ENCODE results near the gene ABCA10.

Gene ABCA10

DNA sequence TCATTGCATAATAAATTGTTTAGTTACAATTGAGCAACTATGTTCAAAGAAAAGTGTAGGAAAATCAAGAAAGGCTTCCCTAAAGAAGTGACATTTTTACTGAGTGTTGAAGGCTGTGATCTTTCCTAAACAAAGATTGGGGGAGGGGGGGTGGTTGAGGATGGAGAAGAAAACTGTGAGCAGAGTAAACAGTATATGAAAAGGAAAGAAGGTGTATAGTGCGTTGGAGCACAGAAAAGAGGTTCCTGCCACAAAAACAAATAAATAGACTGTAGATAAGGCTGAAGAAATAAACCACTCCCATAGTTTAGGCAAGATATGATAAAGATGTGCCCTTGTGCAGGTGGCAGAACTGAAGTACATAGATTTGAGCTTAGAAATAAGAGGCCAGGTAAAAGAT is 8.5 kb downstream of the ABCA10 start:
- no CpG with 5 or more reads among the region's 1 CpG for WGBS (ENCODE audit: extremely low coverage, insufficient coverage, insufficient read length)
- DNase-seq = no peak

DNA sequence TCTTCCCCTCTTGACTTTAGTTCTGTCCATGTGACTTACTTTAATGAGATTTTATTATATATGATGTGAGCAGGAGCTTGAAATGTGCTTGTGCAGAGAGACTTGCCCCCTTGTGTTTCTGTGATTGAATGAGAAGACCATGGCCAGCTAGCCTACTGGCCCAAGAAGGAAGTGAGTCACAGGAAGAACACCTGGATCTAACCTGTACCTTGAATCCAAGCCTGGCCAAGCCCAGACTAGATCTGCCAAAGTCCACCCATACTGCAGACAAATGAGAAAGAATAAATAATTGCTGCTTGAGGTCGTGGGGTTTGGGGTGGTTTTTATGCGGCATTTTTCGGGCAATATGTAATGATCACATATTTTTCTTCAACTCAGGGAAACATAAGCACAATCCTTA is 9.6 kb downstream of the ABCA10 start:
- Histone ChIP-seq H4K8ac (ENCODE audit: low read depth, low read length) (no peak overlapping the region), H4K91ac (ENCODE audit: low read depth, low read length) (no peak overlapping the region), H3K27ac (ENCODE audit: low read depth, low read length) (no peak overlapping the region), H2BK12ac (ENCODE audit: low read length) (no peak overlapping the region), H3K9me3 (ENCODE audit: insufficient read depth, low read depth, low read length) (no peaks in the 10 kb centered on the region), H3K4me3 (ENCODE audit: low read depth, low read length) (no peak overlapping the region), H2BK120ac (ENCODE audit: insufficient read depth, low read length, poor library complexity) (no peak overlapping the region), H3K4me2 (ENCODE audit: low read length) (no peak overlapping the region), H4K12ac (ENCODE audit: low read depth, low read length) (no peak overlapping the region), H2BK5ac (ENCODE audit: low read depth, low read length, poor library complexity) (no peak overlapping the region), H3K14ac (ENCODE audit: low read length) (no peak overlapping the region), H2AK5ac (ENCODE audit: low read length) (no peak overlapping the region), H3K4me1 (ENCODE audit: control insufficient read depth in 1 of 2, insufficient read depth in 2 of 2, low read length in 2 of 2) (no peaks in the 10 kb centered on the region), H3K18ac (ENCODE audit: low read length) (no peak overlapping the region), H2AFZ (ENCODE audit: insufficient read depth, low read length, poor library complexity) (no peak overlapping the region), H3K79me2 (ENCODE audit: control insufficient read depth, insufficient read depth, low read length, poor library complexity) (no peaks in the 10 kb centered on the region), H3K23ac (ENCODE audit: low read length) (no peak overlapping the region), H3K4ac (ENCODE audit: low read depth, low read length) (no peak overlapping the region), H3K9ac (ENCODE audit: low read length) (no peak overlapping the region), H3K27me3 (ENCODE audit: insufficient read depth, low read length) (no peaks in the 10 kb centered on the region), H3K79me1 (ENCODE audit: low read length) (no peaks in the 10 kb centered on the region), H3K36me3 (ENCODE audit: control insufficient read depth in 1 of 2, insufficient read depth in 2 of 2, low read length in 2 of 2) (no peaks in the 10 kb centered on the region)
- WGBS (ENCODE audit: extremely low coverage, insufficient coverage, insufficient read length) = no CpG with 5 or more reads among the region's 3 CpGs
- DNase-seq = no peak

More for the DNA sequence above, 8.5 kb downstream of the ABCA10 start:
- Histone ChIP-seq H3K9me3 (ENCODE audit: insufficient read depth, low read depth, low read length) (no peaks in the 10 kb centered on the region), H2BK5ac (ENCODE audit: low read depth, low read length, poor library complexity) (no peak overlapping the region), H3K9ac (ENCODE audit: low read length) (no peak overlapping the region), H3K4me1 (ENCODE audit: control insufficient read depth in 1 of 2, insufficient read depth in 2 of 2, low read length in 2 of 2) (no peaks in the 10 kb centered on the region), H3K23ac (ENCODE audit: low read length) (no peak overlapping the region), H3K4ac (ENCODE audit: low read depth, low read length) (no peak overlapping the region), H2BK120ac (ENCODE audit: insufficient read depth, low read length, poor library complexity) (no peak overlapping the region), H2AK5ac (ENCODE audit: low read length) (no peak overlapping the region), H4K91ac (ENCODE audit: low read depth, low read length) (no peak overlapping the region), H3K4me3 (ENCODE audit: low read depth, low read length) (no peak overlapping the region), H2AFZ (ENCODE audit: insufficient read depth, low read length, poor library complexity) (no peak overlapping the region), H4K12ac (ENCODE audit: low read depth, low read length) (no peak overlapping the region), H3K79me1 (ENCODE audit: low read length) (no peaks in the 10 kb centered on the region), H4K8ac (ENCODE audit: low read depth, low read length) (no peak overlapping the region), H3K27ac (ENCODE audit: low read depth, low read length) (no peak overlapping the region), H3K79me2 (ENCODE audit: control insufficient read depth, insufficient read depth, low read length, poor library complexity) (no peaks in the 10 kb centered on the region), H3K18ac (ENCODE audit: low read length) (no peak overlapping the region), H2BK12ac (ENCODE audit: low read length) (no peak overlapping the region), H3K27me3 (ENCODE audit: insufficient read depth, low read length) (no peaks in the 10 kb centered on the region), H3K4me2 (ENCODE audit: low read length) (no peak overlapping the region), H3K14ac (ENCODE audit: low read length) (no peak overlapping the region), H3K36me3 (ENCODE audit: control insufficient read depth in 1 of 2, insufficient read depth in 2 of 2, low read length in 2 of 2) (no peaks in the 10 kb centered on the region)

DNA sequence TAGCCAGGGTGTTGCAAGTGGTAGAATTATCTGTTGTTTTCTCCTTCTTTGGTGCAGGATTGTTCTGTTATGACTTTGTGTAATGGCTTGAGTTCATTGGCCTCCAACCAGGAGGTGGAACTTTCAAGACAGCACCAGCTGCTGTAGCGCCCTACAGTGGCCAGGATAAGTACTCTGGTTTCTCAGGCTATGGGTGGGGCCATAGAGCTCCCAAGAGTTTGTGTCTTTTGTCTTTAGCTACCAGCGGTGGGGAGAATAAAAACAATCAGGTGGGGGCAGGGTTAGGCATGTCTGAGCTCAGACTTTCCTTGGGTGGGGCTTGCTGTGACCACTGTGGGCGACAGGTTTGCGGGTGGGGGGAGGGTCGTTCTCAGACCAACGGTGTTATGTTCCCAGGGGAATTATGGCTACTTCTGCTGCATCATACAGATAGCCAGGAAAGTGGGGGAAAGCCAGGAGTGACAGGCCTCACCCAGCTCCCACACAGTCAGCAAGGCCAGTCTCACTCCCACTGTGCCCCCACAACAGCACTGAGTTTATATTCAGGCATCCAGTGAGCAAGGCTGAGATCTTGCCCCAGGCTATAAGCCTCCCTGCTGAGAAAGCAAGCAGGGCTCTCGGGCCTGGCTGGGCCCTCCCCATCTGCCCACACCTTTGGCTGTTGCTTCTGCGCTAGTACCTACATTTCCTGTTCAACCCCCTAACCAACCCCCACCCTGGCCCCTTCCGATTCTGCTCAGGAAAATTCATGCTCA is 15.4 kb downstream of the ABCA10 start:
- no peak overlapping the region for H2AFZ ChIP-seq (ENCODE audit: insufficient read depth, low read length, poor library complexity)
- H3K9ac ChIP-seq (ENCODE audit: low read length) = no peak overlapping the region
- no peak overlapping the region for H2AK5ac ChIP-seq (ENCODE audit: low read length)
- no peak overlapping the region for H3K4ac ChIP-seq (ENCODE audit: low read depth, low read length)
- H3K4me2 ChIP-seq (ENCODE audit: low read length) = no peak overlapping the region
- H2BK12ac ChIP-seq (ENCODE audit: low read length) = no peak overlapping the region
- H2BK5ac ChIP-seq (ENCODE audit: low read depth, low read length, poor library complexity) = no peak overlapping the region
- no peak overlapping the region for H3K4me3 ChIP-seq (ENCODE audit: low read depth, low read length)
- no peak overlapping the region for H3K27ac ChIP-seq (ENCODE audit: low read depth, low read length)
- no peaks in the 10 kb centered on the region for H3K79me1 ChIP-seq (ENCODE audit: low read length)
- no peak overlapping the region for H4K12ac ChIP-seq (ENCODE audit: low read depth, low read length)
- no peak for DNase-seq
- no peaks in the 10 kb centered on the region for H3K36me3 ChIP-seq (ENCODE audit: control insufficient read depth in 1 of 2, insufficient read depth in 2 of 2, low read length in 2 of 2)
- H4K8ac ChIP-seq (ENCODE audit: low read depth, low read length) = no peak overlapping the region
- no peak overlapping the region for H3K14ac ChIP-seq (ENCODE audit: low read length)
- no peak overlapping the region for H3K23ac ChIP-seq (ENCODE audit: low read length)
- no peak overlapping the region for H3K18ac ChIP-seq (ENCODE audit: low read length)
- H2BK120ac ChIP-seq (ENCODE audit: insufficient read depth, low read length, poor library complexity) = no peak overlapping the region
- WGBS (ENCODE audit: extremely low coverage, insufficient coverage, insufficient read length) = no CpG with 5 or more reads among the region's 9 CpGs
- H3K27me3 ChIP-seq (ENCODE audit: insufficient read depth, low read length) = no peaks in the 10 kb centered on the region
- no peaks in the 10 kb centered on the region for H3K9me3 ChIP-seq (ENCODE audit: insufficient read depth, low read depth, low read length)
- no peak overlapping the region for H4K91ac ChIP-seq (ENCODE audit: low read depth, low read length)
- H3K79me2 ChIP-seq (ENCODE audit: control insufficient read depth, insufficient read depth, low read length, poor library complexity) = no peaks in the 10 kb centered on the region
- peaks cover 6 to 7% of the 10 kb centered on the region in 2 experiments for H3K4me1 ChIP-seq (ENCODE audit: control insufficient read depth in 1 of 2, insufficient read depth in 2 of 2, low read length in 2 of 2)

DNA sequence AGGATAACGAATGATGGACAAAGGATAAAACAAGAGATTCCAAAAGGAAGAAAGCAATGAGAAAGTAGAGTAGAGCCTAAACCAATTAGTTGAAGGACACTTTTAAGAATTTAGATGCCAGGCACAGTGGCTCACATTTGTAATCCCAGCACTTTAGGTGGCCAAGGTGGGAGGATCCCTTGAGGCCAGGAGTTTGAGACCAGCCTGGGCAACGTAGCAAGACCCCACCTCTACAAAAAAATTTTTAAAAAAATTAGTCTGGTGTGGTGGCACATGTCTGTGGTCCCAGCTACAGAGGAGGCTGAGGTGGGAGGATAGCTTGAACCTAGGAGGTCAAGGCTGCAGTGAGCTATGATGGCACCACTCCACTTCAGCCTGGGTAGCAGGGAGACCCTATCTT is 20.0 kb downstream of the ABCA10 start:
- no peak overlapping the region for H3K18ac ChIP-seq (ENCODE audit: low read length)
- H4K91ac ChIP-seq (ENCODE audit: low read depth, low read length) = no peak overlapping the region
- H4K12ac ChIP-seq (ENCODE audit: low read depth, low read length) = no peak overlapping the region
- H3K9me3 ChIP-seq (ENCODE audit: insufficient read depth, low read depth, low read length) = no peaks in the 10 kb centered on the region
- no peaks in the 10 kb centered on the region for H3K79me1 ChIP-seq (ENCODE audit: low read length)
- no peak for DNase-seq
- no peak overlapping the region for H2AK5ac ChIP-seq (ENCODE audit: low read length)
- no peak overlapping the region for H3K14ac ChIP-seq (ENCODE audit: low read length)
- no peak overlapping the region for H4K8ac ChIP-seq (ENCODE audit: low read depth, low read length)
- H3K27me3 ChIP-seq (ENCODE audit: insufficient read depth, low read length) = no peaks in the 10 kb centered on the region
- no peak overlapping the region for H3K27ac ChIP-seq (ENCODE audit: low read depth, low read length)
- no peak overlapping the region for H3K23ac ChIP-seq (ENCODE audit: low read length)
- H3K4me3 ChIP-seq (ENCODE audit: low read depth, low read length) = no peak overlapping the region
- no peaks in the 10 kb centered on the region for H3K36me3 ChIP-seq (ENCODE audit: control insufficient read depth in 1 of 2, insufficient read depth in 2 of 2, low read length in 2 of 2)
- no peak overlapping the region for H2AFZ ChIP-seq (ENCODE audit: insufficient read depth, low read length, poor library complexity)
- no peak overlapping the region for H3K9ac ChIP-seq (ENCODE audit: low read length)
- H3K4me1 ChIP-seq (ENCODE audit: control insufficient read depth in 1 of 2, insufficient read depth in 2 of 2, low read length in 2 of 2) = peaks cover 6 to 7% of the 10 kb centered on the region in 2 experiments
- no peak overlapping the region for H2BK120ac ChIP-seq (ENCODE audit: insufficient read depth, low read length, poor library complexity)
- H3K4me2 ChIP-seq (ENCODE audit: low read length) = no peak overlapping the region
- no peak overlapping the region for H2BK12ac ChIP-seq (ENCODE audit: low read length)
- H3K79me2 ChIP-seq (ENCODE audit: control insufficient read depth, insufficient read depth, low read length, poor library complexity) = no peaks in the 10 kb centered on the region
- 100% methylated on average over 1 of the region's 2 CpGs for WGBS (ENCODE audit: extremely low coverage, insufficient coverage, insufficient read length)
- H3K4ac ChIP-seq (ENCODE audit: low read depth, low read length) = no peak overlapping the region
- no peak overlapping the region for H2BK5ac ChIP-seq (ENCODE audit: low read depth, low read length, poor library complexity)
